ENCODE measurements around the gene PROM2.
A peak's percentile ranks its signal among the peaks of the same experiment; 100 is the strongest.
"Not testable (repeated sequence)": the region's sequence is repeated elsewhere in the genome, so short reads cannot be mapped to it uniquely, and the experiment has no call there.

Gene PROM2

GRCh38 chr2:95268211-95269035 lies 5.8 kb upstream of the PROM2 start:
- Histone ChIP-seq H3K4me3 (ENCODE audit: low read depth in 1 of 2, low read length in 2 of 2) (no peak overlapping the region), H3K27me3 (ENCODE audit: control insufficient read depth in 1 of 2, insufficient read depth in 2 of 2, low read length in 2 of 2) (no peaks in the 10 kb centered on the region), H3K9me3 (ENCODE audit: control insufficient read depth in 1 of 2, low read length in 2 of 2) (no peaks in the 10 kb centered on the region), H3K27ac (ENCODE audit: low read depth, low read length) (no peak overlapping the region), H3K9ac (ENCODE audit: low read depth in 1 of 2, low read length in 2 of 2) (no peak overlapping the region), H3K36me3 (ENCODE audit: control insufficient read depth in 1 of 2, insufficient read depth in 2 of 2, low read length in 2 of 2) (no peaks in the 10 kb centered on the region), H3K4me1 (ENCODE audit: control insufficient read depth in 1 of 2, insufficient read depth in 2 of 2, low read length in 2 of 2) (no peaks in the 10 kb centered on the region)

- no peaks in the 10 kb centered on the region for H3K27me3 ChIP-seq (ENCODE audit: control insufficient read depth in 1 of 2, insufficient read depth in 2 of 2, low read length in 2 of 2)
- H3K9ac ChIP-seq (ENCODE audit: low read depth in 1 of 2, low read length in 2 of 2), result no peak overlapping the region
- H3K4me1 ChIP-seq (ENCODE audit: control insufficient read depth in 1 of 2, insufficient read depth in 2 of 2, low read length in 2 of 2), result peaks cover 5 to 7% of the 10 kb centered on the region in 2 donors
- H3K9me3 ChIP-seq (ENCODE audit: control insufficient read depth in 1 of 2, low read length in 2 of 2), result no peaks in the 10 kb centered on the region
- H3K27ac ChIP-seq (ENCODE audit: low read depth, low read length), result no peak overlapping the region
- no peaks in the 10 kb centered on the region for H3K36me3 ChIP-seq (ENCODE audit: control insufficient read depth in 1 of 2, insufficient read depth in 2 of 2, low read length in 2 of 2)
- no peak overlapping the region for H3K4me3 ChIP-seq (ENCODE audit: low read depth in 1 of 2, low read length in 2 of 2)
Observed at GRCh38 chr2:95269036-95269680, 5.1 kb upstream of the PROM2 start.

GRCh38 chr2:95269745-95270144 lies 4.5 kb upstream of the PROM2 start:
- not testable (repeated sequence) for H3K36me3 ChIP-seq (ENCODE audit: control insufficient read depth in 1 of 2, insufficient read depth in 2 of 2, low read length in 2 of 2); H3K27me3 ChIP-seq (ENCODE audit: control insufficient read depth in 1 of 2, insufficient read depth in 2 of 2, low read length in 2 of 2); H3K9me3 ChIP-seq (ENCODE audit: control insufficient read depth in 1 of 2, low read length in 2 of 2); H3K27ac ChIP-seq (ENCODE audit: low read depth, low read length); H3K9ac ChIP-seq (ENCODE audit: low read depth in 1 of 2, low read length in 2 of 2); H3K4me3 ChIP-seq (ENCODE audit: low read depth in 1 of 2, low read length in 2 of 2)
- peaks cover 9 to 11% of the 10 kb centered on the region in 2 donors for H3K4me1 ChIP-seq (ENCODE audit: control insufficient read depth in 1 of 2, insufficient read depth in 2 of 2, low read length in 2 of 2)

- H3K4me1 ChIP-seq (ENCODE audit: control insufficient read depth in 1 of 2, insufficient read depth in 2 of 2, low read length in 2 of 2), result peaks cover 12 to 15% of the 10 kb centered on the region in 2 donors
- H3K9ac ChIP-seq (ENCODE audit: low read depth in 1 of 2, low read length in 2 of 2), result no peak overlapping the region
- H3K27ac ChIP-seq (ENCODE audit: low read depth, low read length), result no peak overlapping the region
- H3K36me3 ChIP-seq (ENCODE audit: control insufficient read depth in 1 of 2, insufficient read depth in 2 of 2, low read length in 2 of 2), result no peaks in the 10 kb centered on the region
- no peaks in the 10 kb centered on the region for H3K27me3 ChIP-seq (ENCODE audit: control insufficient read depth in 1 of 2, insufficient read depth in 2 of 2, low read length in 2 of 2)
- no peak overlapping the region for H3K4me3 ChIP-seq (ENCODE audit: low read depth in 1 of 2, low read length in 2 of 2)
- no peaks in the 10 kb centered on the region for H3K9me3 ChIP-seq (ENCODE audit: control insufficient read depth in 1 of 2, low read length in 2 of 2)
Observed at GRCh38 chr2:95270541-95271081, 3.6 kb upstream of the PROM2 start.

DNA sequence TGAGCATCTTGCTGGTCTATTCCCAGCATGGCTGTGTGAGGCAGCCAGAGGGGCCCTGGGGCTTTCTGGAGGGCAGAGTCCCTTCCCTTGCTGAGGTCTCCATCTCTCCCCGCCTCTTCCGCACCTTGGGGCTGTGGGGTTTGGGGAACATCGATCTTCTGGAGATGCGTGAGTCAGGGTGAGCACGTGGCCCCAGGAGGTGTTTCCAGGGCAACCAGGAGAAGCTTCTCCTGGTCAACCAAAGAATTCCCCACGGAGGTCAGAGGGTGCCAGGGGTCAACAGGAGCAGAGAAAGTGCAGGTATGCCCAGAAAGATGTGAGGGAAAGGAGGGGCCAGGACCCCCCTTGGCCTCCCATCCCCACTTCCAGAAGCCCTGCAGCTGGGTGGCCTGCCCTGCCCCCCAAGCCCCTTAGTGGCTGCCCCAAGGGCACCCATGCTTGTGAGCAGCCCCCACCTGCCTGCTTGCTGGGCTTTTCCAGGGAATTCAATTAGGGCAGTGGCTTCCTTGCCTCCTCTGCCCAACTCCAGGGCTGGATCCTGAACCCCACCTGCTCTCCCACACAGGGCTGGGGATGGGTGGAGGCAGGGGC lies 2.8 kb upstream of the PROM2 start:
- Histone ChIP-seq H3K27ac (ENCODE audit: low read depth, low read length) (no peak overlapping the region), H3K36me3 (ENCODE audit: control insufficient read depth in 1 of 2, insufficient read depth in 2 of 2, low read length in 2 of 2) (no peaks in the 10 kb centered on the region), H3K9ac (ENCODE audit: low read depth in 1 of 2, low read length in 2 of 2) (no peak overlapping the region), H3K4me3 (ENCODE audit: low read depth in 1 of 2, low read length in 2 of 2) (no peak overlapping the region), H3K4me1 (ENCODE audit: control insufficient read depth in 1 of 2, insufficient read depth in 2 of 2, low read length in 2 of 2) (peaks cover 18 to 19% of the 10 kb centered on the region in 2 donors), H3K9me3 (ENCODE audit: control insufficient read depth in 1 of 2, low read length in 2 of 2) (no peaks in the 10 kb centered on the region), H3K27me3 (ENCODE audit: control insufficient read depth in 1 of 2, insufficient read depth in 2 of 2, low read length in 2 of 2) (no peaks in the 10 kb centered on the region)

- no peak overlapping the region for H3K27ac ChIP-seq (ENCODE audit: low read depth, low read length)
- no peak overlapping the region for H3K9ac ChIP-seq (ENCODE audit: low read depth in 1 of 2, low read length in 2 of 2)
- H3K4me3 ChIP-seq (ENCODE audit: low read depth in 1 of 2, low read length in 2 of 2), result no peak overlapping the region
- H3K27me3 ChIP-seq (ENCODE audit: control insufficient read depth in 1 of 2, insufficient read depth in 2 of 2, low read length in 2 of 2), result no peaks in the 10 kb centered on the region
- H3K4me1 ChIP-seq (ENCODE audit: control insufficient read depth in 1 of 2, insufficient read depth in 2 of 2, low read length in 2 of 2), result peaks cover 26% of the 10 kb centered on the region in 2 donors
- H3K9me3 ChIP-seq (ENCODE audit: control insufficient read depth in 1 of 2, low read length in 2 of 2), result no peaks in the 10 kb centered on the region
- H3K36me3 ChIP-seq (ENCODE audit: control insufficient read depth in 1 of 2, insufficient read depth in 2 of 2, low read length in 2 of 2), result no peaks in the 10 kb centered on the region
Observed at GRCh38 chr2:95272299-95272751, 1.9 kb upstream of the PROM2 start.

GRCh38 chr2:95272781-95273180 lies 1.5 kb upstream of the PROM2 start:
- Histone ChIP-seq H3K27me3 (ENCODE audit: control insufficient read depth in 1 of 2, insufficient read depth in 2 of 2, low read length in 2 of 2) (no peaks in the 10 kb centered on the region), H3K4me3 (ENCODE audit: low read depth in 1 of 2, low read length in 2 of 2) (no peak overlapping the region), H3K9me3 (ENCODE audit: control insufficient read depth in 1 of 2, low read length in 2 of 2) (no peaks in the 10 kb centered on the region), H3K27ac (ENCODE audit: low read depth, low read length) (no peak overlapping the region), H3K9ac (ENCODE audit: low read depth in 1 of 2, low read length in 2 of 2) (no peak overlapping the region), H3K4me1 (ENCODE audit: control insufficient read depth in 1 of 2, insufficient read depth in 2 of 2, low read length in 2 of 2) (peaks cover 26 to 29% of the 10 kb centered on the region in 2 donors), H3K36me3 (ENCODE audit: control insufficient read depth in 1 of 2, insufficient read depth in 2 of 2, low read length in 2 of 2) (no peaks in the 10 kb centered on the region)

DNA sequence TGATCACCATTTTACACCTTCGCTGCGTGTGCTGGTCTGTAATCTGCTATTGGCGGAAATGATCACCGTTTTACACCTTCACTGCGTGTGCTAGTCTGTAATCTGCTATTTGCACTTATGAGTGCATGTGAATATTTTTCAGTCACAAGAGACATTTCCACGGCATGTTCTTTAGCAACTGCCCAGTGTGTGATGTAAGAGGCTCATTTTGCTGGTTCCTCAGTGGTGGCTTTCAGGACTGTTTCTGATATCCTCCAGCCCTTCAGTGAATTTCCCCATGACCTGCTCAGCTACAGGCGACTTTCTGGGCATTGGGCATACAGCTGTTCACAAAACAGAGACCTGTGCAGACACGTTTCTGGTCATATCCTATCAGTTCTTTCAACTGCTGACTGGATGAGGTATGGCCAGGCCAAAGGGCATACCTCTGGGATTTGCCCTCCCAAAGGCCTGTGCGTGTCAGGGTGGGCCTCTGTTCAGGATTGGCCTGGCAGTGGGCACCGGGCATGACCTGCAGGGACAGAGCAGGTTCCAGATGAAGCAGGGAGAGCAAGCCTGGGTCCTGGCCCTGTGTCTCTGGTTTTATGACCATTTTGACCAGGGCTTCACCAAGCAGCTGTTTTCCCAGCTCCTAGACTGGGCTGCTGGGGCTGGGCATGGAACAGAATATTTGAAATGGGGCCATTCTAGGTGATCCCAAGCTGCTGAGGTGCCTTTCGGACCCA lies 521 bp upstream of the PROM2 start:
- H3K36me3 ChIP-seq (ENCODE audit: control insufficient read depth in 1 of 2, insufficient read depth in 2 of 2, low read length in 2 of 2), result peaks cover 0 to 3% of the 10 kb centered on the region in 2 donors
- H3K4me1 ChIP-seq (ENCODE audit: control insufficient read depth in 1 of 2, insufficient read depth in 2 of 2, low read length in 2 of 2), result peaks cover 26 to 34% of the 10 kb centered on the region in 2 donors
- no peak overlapping the region for H3K4me3 ChIP-seq (ENCODE audit: low read depth in 1 of 2, low read length in 2 of 2)
- peak overlapping the region in 1 of 2 donors; percentile 18 for H3K9ac ChIP-seq (ENCODE audit: low read depth in 1 of 2, low read length in 2 of 2)
- no peak overlapping the region for H3K27ac ChIP-seq (ENCODE audit: low read depth, low read length)
- H3K9me3 ChIP-seq (ENCODE audit: control insufficient read depth in 1 of 2, low read length in 2 of 2), result no peaks in the 10 kb centered on the region
- H3K27me3 ChIP-seq (ENCODE audit: control insufficient read depth in 1 of 2, insufficient read depth in 2 of 2, low read length in 2 of 2), result no peaks in the 10 kb centered on the region

DNA sequence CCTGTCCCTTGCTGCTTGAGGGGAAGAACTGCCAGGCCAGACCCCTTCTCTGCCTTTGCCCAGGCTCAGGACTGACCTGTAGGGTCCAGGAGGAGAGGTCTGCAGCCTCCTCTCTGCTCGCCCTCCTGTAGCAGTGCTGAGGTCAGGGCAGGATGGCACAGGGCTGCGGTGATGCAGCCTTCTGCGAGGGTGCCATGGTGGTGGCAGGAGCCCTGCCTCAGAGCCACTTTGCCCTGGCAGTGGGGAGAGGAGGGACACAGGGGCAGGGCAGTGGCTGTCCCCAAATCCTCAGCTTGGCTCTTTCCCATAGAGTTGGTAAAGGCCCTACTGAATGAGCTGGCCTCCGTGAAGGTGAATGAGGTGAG lies 884 bp downstream of the PROM2 start:
- Histone ChIP-seq H3K9me3 (ENCODE audit: control insufficient read depth in 1 of 2, low read length in 2 of 2) (no peaks in the 10 kb centered on the region), H3K4me3 (ENCODE audit: low read depth in 1 of 2, low read length in 2 of 2) (peak overlapping the region; percentile 68 to 73), H3K27me3 (ENCODE audit: control insufficient read depth in 1 of 2, insufficient read depth in 2 of 2, low read length in 2 of 2) (no peaks in the 10 kb centered on the region), H3K9ac (ENCODE audit: low read depth in 1 of 2, low read length in 2 of 2) (peak overlapping the region; percentile 61 to 67), H3K27ac (ENCODE audit: low read depth, low read length) (peak overlapping the region; percentile 59), H3K4me1 (ENCODE audit: control insufficient read depth in 1 of 2, insufficient read depth in 2 of 2, low read length in 2 of 2) (peaks cover 26 to 34% of the 10 kb centered on the region in 2 donors), H3K36me3 (ENCODE audit: control insufficient read depth in 1 of 2, insufficient read depth in 2 of 2, low read length in 2 of 2) (peaks cover 3 to 7% of the 10 kb centered on the region in 2 donors)
